Measurements from ENCODE around the gene CATSPERZ.
A peak's percentile ranks its signal among the peaks of the same experiment; 100 is the strongest.

DNA sequence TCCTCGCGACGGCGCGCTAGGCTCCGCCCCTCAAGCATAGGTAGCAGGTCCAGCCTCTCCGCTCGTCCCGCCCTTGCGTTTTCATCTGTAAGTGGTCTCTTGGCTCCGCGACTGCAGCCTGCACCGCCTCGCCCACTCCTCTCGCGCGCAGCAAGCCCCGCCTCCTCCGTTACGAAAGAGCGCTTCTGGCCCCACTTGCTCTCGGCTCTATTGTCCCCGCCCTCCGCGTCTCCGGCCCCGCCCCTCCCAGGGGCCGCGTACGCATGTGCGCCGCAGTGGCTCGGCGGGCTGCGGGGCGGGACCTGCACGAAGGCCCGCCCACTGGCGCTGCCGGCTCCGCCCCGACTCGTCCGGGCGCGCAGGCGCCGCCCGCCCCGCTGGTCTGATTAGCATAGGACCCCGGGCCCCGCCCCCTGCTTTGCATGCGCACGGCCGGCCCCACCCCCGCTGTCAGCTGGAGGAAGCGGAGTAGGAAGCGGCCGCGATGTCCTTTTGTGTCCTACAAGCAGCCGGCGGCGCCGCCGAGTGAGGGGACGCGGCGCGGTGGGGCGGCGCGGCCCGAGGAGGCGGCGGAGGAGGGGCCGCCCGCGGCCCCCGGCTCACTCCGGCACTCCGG, 5.0 kb downstream of the CATSPERZ start, which contains the start of gene ESRRA:
- TF ChIP-seq POLR2A (IDR thresholded peaks at IDR 0.05) (peak in 1 of 2 donors; percentile 24), POLR2AphosphoS5 (IDR thresholded peaks at IDR 0.05) (peak; percentile 83 to 89 (median 88))
- TF ChIP-seq, protein P1, sequence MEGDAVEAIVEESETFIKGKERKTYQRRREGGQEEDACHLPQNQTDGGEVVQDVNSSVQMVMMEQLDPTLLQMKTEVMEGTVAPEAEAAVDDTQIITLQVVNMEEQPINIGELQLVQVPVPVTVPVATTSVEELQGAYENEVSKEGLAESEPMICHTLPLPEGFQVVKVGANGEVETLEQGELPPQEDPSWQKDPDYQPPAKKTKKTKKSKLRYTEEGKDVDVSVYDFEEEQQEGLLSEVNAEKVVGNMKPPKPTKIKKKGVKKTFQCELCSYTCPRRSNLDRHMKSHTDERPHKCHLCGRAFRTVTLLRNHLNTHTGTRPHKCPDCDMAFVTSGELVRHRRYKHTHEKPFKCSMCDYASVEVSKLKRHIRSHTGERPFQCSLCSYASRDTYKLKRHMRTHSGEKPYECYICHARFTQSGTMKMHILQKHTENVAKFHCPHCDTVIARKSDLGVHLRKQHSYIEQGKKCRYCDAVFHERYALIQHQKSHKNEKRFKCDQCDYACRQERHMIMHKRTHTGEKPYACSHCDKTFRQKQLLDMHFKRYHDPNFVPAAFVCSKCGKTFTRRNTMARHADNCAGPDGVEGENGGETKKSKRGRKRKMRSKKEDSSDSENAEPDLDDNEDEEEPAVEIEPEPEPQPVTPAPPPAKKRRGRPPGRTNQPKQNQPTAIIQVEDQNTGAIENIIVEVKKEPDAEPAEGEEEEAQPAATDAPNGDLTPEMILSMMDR (IDR thresholded peaks at IDR 0.05), result no peak
